ENCODE data around the gene EXOC6B. TPM values are rescaled to one million over a fixed set of nuclear protein-coding genes. Genes with fewer than 3 reads are reported as not detected.
A peak's percentile ranks its signal among the peaks of the same experiment; 100 is the strongest.

Gene EXOC6B
- total and polyA plus RNA-seq, 5 donors, result 17.5 to 127 (median 117) TPM

DNA sequence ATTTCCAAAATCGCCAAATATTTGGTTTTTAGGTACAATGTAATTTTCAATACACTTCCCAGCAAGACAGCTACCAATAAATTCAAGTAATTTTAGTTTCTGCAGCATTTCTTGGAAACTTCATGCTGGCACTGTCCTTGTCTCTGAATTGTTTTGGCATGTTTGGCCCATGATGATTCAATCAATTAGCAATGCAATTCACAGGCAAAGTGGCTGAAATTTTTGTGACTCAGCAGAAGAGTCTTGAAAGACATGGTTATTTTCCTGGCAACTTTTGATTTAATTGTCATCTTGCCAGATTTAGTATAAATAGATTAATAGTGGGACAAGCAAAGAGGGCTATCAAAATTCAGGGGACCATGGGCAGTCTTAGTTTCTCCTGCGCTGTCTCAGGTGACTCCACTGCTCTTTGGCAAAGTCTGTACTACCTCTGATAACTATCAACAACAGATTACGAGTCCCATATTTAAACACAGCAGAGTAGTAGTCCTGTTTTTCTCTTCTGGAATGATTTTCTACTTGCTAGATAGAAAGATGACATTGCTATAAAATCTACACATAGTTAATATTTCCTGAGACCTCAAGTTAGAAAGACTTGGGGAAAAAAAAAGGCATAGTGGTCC lies 589.3 kb downstream of the EXOC6B start:
- no peaks in the 10 kb centered on the region for H3K9me3 ChIP-seq (ENCODE audit: control insufficient read depth, low read length)
- 76% methylated on average over 3 of the region's 3 CpGs for WGBS
- DNase-seq (no peak), ATAC-seq (no peak)
- H3K27ac ChIP-seq (ENCODE audit: low read length), result no peak overlapping the region
- no peak overlapping the region for H3K4me3 ChIP-seq (ENCODE audit: low read length)
- no peaks in the 10 kb centered on the region for H3K4me1 ChIP-seq (ENCODE audit: control insufficient read depth, insufficient read depth, low read length)
- intact Hi-C loops (cut with DNase I), result no loop called here
- H3K27me3 ChIP-seq (ENCODE audit: control insufficient read depth, insufficient read depth), result no peaks in the 10 kb centered on the region

DNA sequence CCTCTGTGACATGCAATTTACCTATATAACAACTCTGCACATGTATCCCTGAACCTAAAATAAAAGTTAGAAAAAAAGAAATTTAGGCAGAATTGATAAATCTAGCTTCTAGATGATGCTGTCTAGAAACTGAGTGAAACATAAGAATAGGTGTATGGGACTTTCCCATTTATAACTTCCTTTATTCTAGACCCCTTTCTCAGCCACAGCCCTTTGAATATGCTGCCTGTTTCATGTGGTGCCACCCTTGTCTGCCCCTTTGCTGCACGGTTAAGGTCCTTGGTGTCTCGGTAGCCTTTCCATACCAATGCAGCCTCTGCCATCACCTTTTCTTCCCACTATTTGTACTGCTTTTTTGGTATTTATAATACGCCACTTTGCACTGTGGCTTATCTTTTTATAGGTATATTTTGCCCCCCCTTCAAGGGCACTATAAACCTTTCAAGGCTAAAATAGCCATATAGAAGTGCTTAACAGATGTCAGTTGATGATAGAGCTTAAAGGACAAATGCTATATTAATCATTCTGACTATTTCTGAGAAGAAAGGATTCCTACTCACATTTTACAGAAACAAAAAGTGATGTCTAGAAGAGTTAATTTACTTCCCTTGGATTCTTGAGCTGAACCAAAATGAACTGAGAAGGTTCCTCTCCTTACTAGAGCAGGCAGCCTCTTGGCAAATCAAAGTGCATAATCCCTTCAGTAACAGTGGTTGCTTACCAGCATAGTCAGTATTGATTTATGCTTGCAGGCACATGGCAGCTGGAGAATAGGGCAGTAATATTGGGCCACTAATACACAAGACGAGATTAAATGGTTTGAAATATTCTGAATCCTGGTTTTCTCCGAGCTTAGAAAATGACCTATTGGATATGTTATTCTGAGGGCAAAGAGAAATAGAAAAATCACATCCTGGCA lies 590.1 kb downstream of the EXOC6B start:
- Histone ChIP-seq H3K4me1 (ENCODE audit: control insufficient read depth, insufficient read depth, low read length) (no peaks in the 10 kb centered on the region), H3K9me3 (ENCODE audit: control insufficient read depth, low read length) (no peaks in the 10 kb centered on the region), H3K27ac (ENCODE audit: low read length) (no peak overlapping the region), H3K4me3 (ENCODE audit: low read length) (no peak overlapping the region), H3K27me3 (ENCODE audit: control insufficient read depth, insufficient read depth) (no peaks in the 10 kb centered on the region)
- DNase-seq, result no peak
- intact Hi-C loops (cut with DNase I), result no loop called here
- 90% methylated on average over 5 of the region's 5 CpGs for WGBS
- no peak for ATAC-seq

DNA sequence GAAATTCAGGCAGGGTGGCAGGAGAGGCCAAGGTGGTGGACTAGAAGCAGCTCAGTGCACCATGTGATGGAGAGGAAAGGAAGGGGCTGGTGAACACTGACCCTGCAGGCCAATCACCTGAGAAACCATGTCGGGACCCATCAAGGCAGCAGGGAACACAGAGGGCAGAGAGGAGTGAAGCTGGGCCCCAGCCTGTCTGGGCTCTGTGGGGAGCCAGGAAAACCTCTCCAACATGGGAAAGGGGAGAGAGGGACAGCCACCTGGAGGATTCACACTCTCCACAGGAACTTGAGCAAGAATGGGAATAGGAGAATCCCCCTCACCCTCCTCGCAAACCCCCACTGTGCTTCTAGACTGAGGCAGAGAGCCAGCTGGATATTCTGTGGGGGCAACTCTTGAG lies 592.6 kb downstream of the EXOC6B start:
- ATAC-seq, result no peak
- no peaks in the 10 kb centered on the region for H3K27me3 ChIP-seq (ENCODE audit: control insufficient read depth, insufficient read depth)
- no peaks in the 10 kb centered on the region for H3K4me1 ChIP-seq (ENCODE audit: control insufficient read depth, insufficient read depth, low read length)
- no peak overlapping the region for H3K27ac ChIP-seq (ENCODE audit: low read length)
- peak in 1 of 3 donors; percentile 14 for DNase-seq
- 81% methylated on average over 2 of the region's 2 CpGs for WGBS
- intact Hi-C loops (cut with DNase I), result no loop called here
- H3K9me3 ChIP-seq (ENCODE audit: control insufficient read depth, low read length), result no peaks in the 10 kb centered on the region
- no peak overlapping the region for H3K4me3 ChIP-seq (ENCODE audit: low read length)

DNA sequence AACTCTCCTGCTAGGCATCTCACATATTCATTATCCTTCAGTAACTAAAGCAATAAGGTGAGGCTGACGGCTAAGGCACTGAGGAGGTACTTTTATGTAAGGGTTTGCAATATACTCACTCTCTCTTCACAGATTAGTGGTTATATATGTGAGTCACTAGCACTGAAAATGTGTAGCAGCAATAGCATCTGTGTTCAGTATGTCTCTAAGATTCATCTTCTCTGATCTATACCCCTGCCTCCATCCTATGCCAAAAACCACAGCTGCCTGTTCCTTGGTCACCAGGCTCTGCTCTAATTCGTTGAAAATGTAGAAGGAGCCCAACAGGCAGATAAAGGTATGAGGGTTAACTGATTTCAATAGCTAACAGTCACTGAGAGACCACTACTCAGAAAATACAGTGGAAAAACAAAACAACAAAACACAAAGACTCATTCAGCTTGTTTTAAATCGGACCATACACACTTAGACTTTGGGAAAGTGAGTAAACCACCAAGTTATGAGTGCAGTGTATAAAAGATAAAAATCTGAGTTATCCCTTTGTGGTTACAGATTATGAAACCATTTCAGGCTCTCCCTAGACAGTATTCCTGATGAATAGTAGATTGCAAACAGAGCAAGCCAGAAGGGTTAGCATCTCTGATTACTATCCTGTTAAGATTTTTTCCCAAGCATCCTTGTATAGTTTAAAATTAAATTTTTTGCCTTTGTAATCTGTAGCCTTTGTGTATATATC lies 602.8 kb downstream of the EXOC6B start:
- Histone ChIP-seq H3K4me1 (ENCODE audit: control insufficient read depth, insufficient read depth, low read length) (no peaks in the 10 kb centered on the region), H3K9me3 (ENCODE audit: control insufficient read depth, low read length) (no peaks in the 10 kb centered on the region), H3K27me3 (ENCODE audit: control insufficient read depth, insufficient read depth) (no peaks in the 10 kb centered on the region), H3K27ac (ENCODE audit: low read length) (no peak overlapping the region), H3K4me3 (ENCODE audit: low read length) (no peak overlapping the region)
- whole genome bisulfite sequencing, result 70% methylated on average over 3 of the region's 3 CpGs
- no peak for DNase-seq
- no peak for ATAC-seq
- intact Hi-C loops (cut with DNase I), result no loop called here

DNA sequence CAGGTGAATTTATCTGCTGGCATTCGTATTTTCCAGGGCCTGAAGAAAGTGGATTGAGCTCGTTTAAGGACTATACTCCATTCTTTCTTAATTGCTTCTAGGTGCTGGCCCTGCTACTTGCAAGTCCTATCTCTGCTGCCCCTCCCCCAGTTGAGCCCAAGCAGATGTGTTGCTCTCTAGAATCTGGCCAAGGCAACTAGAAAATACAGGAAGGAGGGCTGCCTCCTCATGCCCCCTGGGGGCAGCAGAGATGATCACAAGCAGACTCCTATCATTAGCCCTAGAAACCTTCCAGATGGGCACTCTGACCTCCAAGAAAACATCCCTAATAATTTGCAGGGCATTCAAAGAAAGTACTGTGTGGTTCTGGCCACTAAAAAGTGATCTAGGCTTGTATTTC lies 605.7 kb downstream of the EXOC6B start:
- Histone ChIP-seq H3K27ac (ENCODE audit: low read length) (no peak overlapping the region), H3K27me3 (ENCODE audit: control insufficient read depth, insufficient read depth) (no peaks in the 10 kb centered on the region), H3K4me1 (ENCODE audit: control insufficient read depth, insufficient read depth, low read length) (no peaks in the 10 kb centered on the region), H3K4me3 (ENCODE audit: low read length) (no peak overlapping the region), H3K9me3 (ENCODE audit: control insufficient read depth, low read length) (no peaks in the 10 kb centered on the region)
- 71% methylated on average over 2 of the region's 2 CpGs for WGBS
- intact Hi-C loops (cut with DNase I), result no loop called here
- DNase-seq, result peak in 1 of 3 donors; percentile 34
- no peak for ATAC-seq

DNA sequence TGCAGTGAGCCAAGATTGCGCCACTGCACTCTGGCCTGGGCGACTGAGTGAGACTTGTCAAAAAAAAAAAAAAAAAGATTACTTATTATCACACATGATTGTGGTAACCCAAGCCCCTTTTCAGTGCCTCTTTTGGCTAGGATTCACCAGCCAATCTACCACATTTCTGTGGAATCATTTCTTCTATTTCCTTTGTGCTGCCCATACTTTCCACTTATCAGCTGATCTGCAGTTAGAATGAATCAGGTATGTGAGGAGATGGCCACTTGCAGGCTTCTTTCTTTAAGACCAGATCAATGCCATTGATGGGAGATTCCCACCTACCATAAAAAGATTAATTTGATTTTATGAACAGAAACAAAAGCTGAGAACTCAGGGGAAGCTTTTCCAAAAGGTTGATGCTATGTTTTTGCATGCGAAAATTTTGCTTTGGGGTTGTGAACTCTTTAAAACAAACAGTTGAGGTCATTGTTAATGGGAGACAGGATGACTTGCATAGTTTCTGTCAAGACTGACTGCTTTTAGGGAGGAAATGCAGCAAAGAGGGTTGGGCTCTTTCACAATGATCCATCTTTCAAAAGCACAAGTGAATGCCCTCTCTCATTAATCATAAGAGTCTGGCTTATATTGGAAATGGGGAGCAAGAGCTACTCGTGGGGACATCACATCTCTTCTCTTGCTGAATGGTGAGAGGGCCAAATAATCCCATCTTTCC lies 611.2 kb downstream of the EXOC6B start:
- ATAC-seq (no peak), DNase-seq (no peak)
- intact Hi-C loops (cut with DNase I), result no loop called here
- Histone ChIP-seq H3K27ac (ENCODE audit: low read length) (no peak overlapping the region), H3K4me1 (ENCODE audit: control insufficient read depth, insufficient read depth, low read length) (peaks cover 5% of the 10 kb centered on the region), H3K27me3 (ENCODE audit: control insufficient read depth, insufficient read depth) (no peaks in the 10 kb centered on the region), H3K9me3 (ENCODE audit: control insufficient read depth, low read length) (no peaks in the 10 kb centered on the region), H3K4me3 (ENCODE audit: low read length) (no peak overlapping the region)
- WGBS, result 67% methylated on average over 4 of the region's 4 CpGs

DNA sequence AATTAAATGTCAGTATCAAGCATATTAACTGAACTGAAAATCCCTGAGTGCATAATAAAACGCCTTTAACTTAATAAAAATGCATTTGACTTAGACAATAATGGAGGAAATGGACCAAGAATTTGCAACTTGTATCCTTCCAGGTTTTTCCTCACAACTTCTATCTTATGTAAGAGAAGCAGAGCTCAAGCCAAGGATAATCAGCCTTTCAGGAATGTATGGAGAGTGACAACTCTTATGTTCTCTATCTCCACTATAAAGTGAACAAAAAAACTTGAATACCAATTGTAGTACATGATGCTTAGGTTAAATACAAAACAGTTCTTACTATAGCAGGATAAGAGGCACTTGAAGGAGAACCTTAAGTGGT lies 613.4 kb downstream of the EXOC6B start:
- H3K27me3 ChIP-seq (ENCODE audit: control insufficient read depth, insufficient read depth), result no peaks in the 10 kb centered on the region
- H3K27ac ChIP-seq (ENCODE audit: low read length), result no peak overlapping the region
- WGBS, result 86% methylated on average over 1 of the region's 1 CpG
- intact Hi-C loops (cut with DNase I), result no loop called here
- ATAC-seq (no peak), DNase-seq (no peak)
- no peaks in the 10 kb centered on the region for H3K9me3 ChIP-seq (ENCODE audit: control insufficient read depth, low read length)
- peaks cover 5% of the 10 kb centered on the region for H3K4me1 ChIP-seq (ENCODE audit: control insufficient read depth, insufficient read depth, low read length)
- no peak overlapping the region for H3K4me3 ChIP-seq (ENCODE audit: low read length)

DNA sequence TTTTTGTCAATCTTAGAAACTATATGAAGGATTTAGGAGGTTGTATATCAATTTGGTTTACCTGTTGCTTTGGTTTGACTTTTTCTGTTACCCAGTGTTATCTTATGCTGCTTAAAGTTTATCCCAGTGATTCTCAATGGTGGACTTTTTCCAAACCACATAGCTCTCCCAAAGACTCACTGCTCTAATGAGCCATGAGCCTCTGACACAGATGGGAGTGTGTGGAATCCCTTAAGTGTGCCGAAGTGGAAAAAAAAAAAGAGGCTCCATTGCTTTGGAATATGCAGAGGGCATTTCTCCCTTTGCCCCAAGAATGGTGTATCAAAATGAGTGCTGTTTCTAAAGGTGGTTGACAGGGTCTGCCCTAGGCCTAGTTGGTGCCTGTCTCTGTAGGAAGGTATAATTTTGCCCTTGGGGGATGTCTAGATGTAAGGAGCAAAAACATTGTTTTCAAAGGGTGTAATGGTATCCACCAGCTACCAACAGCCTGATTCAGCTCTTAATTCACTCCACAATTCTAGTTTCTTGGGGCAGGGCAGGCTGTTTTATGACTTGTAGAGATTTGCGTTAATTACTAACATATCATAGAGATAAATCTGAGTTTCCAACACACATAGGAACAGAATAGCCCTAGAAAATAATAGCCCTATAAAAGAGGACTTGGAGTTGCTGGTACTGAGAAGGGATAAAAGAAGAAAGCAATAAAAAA lies 613.9 kb downstream of the EXOC6B start:
- no peak for DNase-seq
- intact Hi-C loops (cut with DNase I), result no loop called here
- ATAC-seq, result no peak
- Histone ChIP-seq H3K9me3 (ENCODE audit: control insufficient read depth, low read length) (no peaks in the 10 kb centered on the region), H3K27ac (ENCODE audit: low read length) (no peak overlapping the region), H3K4me3 (ENCODE audit: low read length) (no peak overlapping the region), H3K4me1 (ENCODE audit: control insufficient read depth, insufficient read depth, low read length) (peaks cover 5% of the 10 kb centered on the region), H3K27me3 (ENCODE audit: control insufficient read depth, insufficient read depth) (no peaks in the 10 kb centered on the region)
- WGBS, result 94% methylated on average over 2 of the region's 2 CpGs

DNA sequence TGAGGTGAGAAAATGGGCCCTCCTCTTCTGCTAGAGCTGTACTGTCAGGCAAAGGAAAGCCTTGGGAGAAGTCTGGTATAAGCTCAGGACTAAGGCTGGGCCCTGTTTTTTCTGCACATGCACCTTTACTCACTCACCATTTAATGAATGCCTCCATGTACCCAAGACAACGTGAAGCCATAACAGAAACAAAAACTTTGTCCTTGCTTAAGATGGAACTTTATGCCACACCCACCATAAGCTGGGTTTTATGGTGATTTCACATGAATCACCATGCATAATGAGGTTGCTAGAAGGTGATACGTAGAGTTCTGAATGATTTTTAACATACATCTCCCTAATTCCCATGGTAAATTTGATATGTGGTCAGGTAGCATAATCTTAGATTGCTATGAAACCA lies 614.5 kb downstream of the EXOC6B start:
- Histone ChIP-seq H3K27me3 (ENCODE audit: control insufficient read depth, insufficient read depth) (no peaks in the 10 kb centered on the region), H3K9me3 (ENCODE audit: control insufficient read depth, low read length) (no peaks in the 10 kb centered on the region), H3K27ac (ENCODE audit: low read length) (no peak overlapping the region), H3K4me1 (ENCODE audit: control insufficient read depth, insufficient read depth, low read length) (peaks cover 5% of the 10 kb centered on the region), H3K4me3 (ENCODE audit: low read length) (no peak overlapping the region)
- WGBS, result 95% methylated on average over 2 of the region's 2 CpGs
- intact Hi-C loops (cut with DNase I), result no loop called here
- ATAC-seq, result no peak
- no peak for DNase-seq

DNA sequence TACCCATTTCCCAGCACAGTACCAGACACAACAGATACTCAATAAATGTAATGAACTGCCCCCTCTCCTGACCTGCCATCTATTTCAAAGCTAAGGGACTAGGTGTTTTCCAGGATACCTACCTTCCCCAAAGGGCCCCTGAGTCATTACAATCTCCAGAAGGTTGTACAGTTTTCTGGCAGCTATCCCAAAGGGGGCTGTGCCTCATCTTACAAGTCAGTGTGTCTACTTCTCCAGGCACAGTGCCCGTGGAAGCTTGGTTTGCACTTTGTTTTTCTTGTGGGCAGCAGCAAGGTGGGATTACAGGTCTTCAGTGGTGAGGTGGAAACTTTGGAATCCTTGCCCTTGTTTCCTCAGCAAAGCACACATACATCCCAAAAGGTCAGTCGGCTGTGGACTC lies 615.4 kb downstream of the EXOC6B start:
- intact Hi-C loops (cut with DNase I), result no loop called here
- H3K9me3 ChIP-seq (ENCODE audit: control insufficient read depth, low read length), result no peaks in the 10 kb centered on the region
- H3K4me3 ChIP-seq (ENCODE audit: low read length), result no peak overlapping the region
- 85% methylated on average over 2 of the region's 2 CpGs for WGBS
- no peak for ATAC-seq
- no peak for DNase-seq
- no peak overlapping the region for H3K27ac ChIP-seq (ENCODE audit: low read length)
- H3K4me1 ChIP-seq (ENCODE audit: control insufficient read depth, insufficient read depth, low read length), result peaks cover 8% of the 10 kb centered on the region
- no peaks in the 10 kb centered on the region for H3K27me3 ChIP-seq (ENCODE audit: control insufficient read depth, insufficient read depth)
